MM.1S (cell line): ENCODE data around the gene EEA1.

Experiments used
- CTCF ChIP-seq: fragments of 300-600 bp; sonication (generic); IDR thresholded peaks from 2 replicates; pipeline ENCODE4 v1.5.1; 2016; ENCODE audit warnings: antibody characterized with exemption, low read length, mixed read lengths
- EZH2 ChIP-seq: fragments of 300-600 bp; sonication (generic); optimal IDR thresholded peaks from 2 replicates; pipeline ENCODE3; 2017; ENCODE audit warnings: low read depth, mild to moderate bottlenecking, antibody characterized with exemption, low read length, mixed read lengths
- EZH2phosphoT487 ChIP-seq: fragments of 300-600 bp; sonication (generic); IDR thresholded peaks from 2 replicates; pipeline ENCODE4 v1.6.1; 2018; ENCODE audit warnings: antibody characterized with exemption, low read length

- TF ChIP-seq CTCF (no peak), EZH2phosphoT487 (no peak), EZH2 (no peak)
These were observed 30.3 kb downstream of the EEA1 start for GRCh38 chr12:92898755-92899154.
